DOHH2 (cell line): Measurements from ENCODE around the gene S100A13.

Experiments used
- H3F3A ChIP-seq: fragments of 200-600 bp; sonication (generic), shearing (Covaris generic); 2 replicates; pipeline ENCODE4 v1.6.0; 2016; ENCODE audit warnings: antibody characterized with exemption, mild to moderate bottlenecking; ENCODE audit not compliant: control insufficient read depth, insufficient read depth
- H3K27ac ChIP-seq: fragments of 200-600 bp; sonication (generic); 2 replicates; pipeline ENCODE4 v1.5.1; 2014; ENCODE audit warnings: low read depth, mild to moderate bottlenecking, low read length, moderate library complexity
- H3K27me3 ChIP-seq: fragments of 200-600 bp; sonication (generic); 2 replicates; pipeline ENCODE4 v1.6.1; 2014; ENCODE audit warnings: mild to moderate bottlenecking, low read length, mixed read lengths; ENCODE audit not compliant: control insufficient read depth
- H3K36me3 ChIP-seq: fragments of 200-600 bp; sonication (generic); 2 replicates; pipeline ENCODE4 v1.6.1; 2014; ENCODE audit warnings: mild to moderate bottlenecking, low read length, moderate library complexity, mixed read lengths; ENCODE audit not compliant: control insufficient read depth
- H3K4me1 ChIP-seq: fragments of 200-600 bp; sonication (generic); 2 replicates; pipeline ENCODE4 v1.6.1; 2014; ENCODE audit warnings: mild to moderate bottlenecking, low read length, mixed read lengths; ENCODE audit not compliant: control insufficient read depth
- H3K4me2 ChIP-seq: fragments of 200-600 bp; sonication (generic); 2 replicates; pipeline ENCODE4 v1.6.0; 2014; ENCODE audit warnings: mild to moderate bottlenecking, low read length, moderate library complexity
- H3K4me3 ChIP-seq: fragments of 200-600 bp; sonication (generic); 2 replicates; pipeline ENCODE4 v1.5.1; 2014; ENCODE audit warnings: mild to moderate bottlenecking, low read length, mixed read lengths
- H3K79me2 ChIP-seq: fragments of 200-600 bp; sonication (generic); 2 replicates; pipeline ENCODE4 v1.6.1; 2014; ENCODE audit warnings: mild to moderate bottlenecking, low read length, mixed read lengths; ENCODE audit not compliant: control insufficient read depth
- H3K9me2 ChIP-seq: fragments of 200-600 bp; sonication (generic); replicated peaks from 2 replicates; pipeline ENCODE4 v1.6.1; 2014; ENCODE audit warnings: mild to moderate bottlenecking, low read length, mixed read lengths; ENCODE audit not compliant: control insufficient read depth
- H3K9me3 ChIP-seq: fragments of 200-600 bp; sonication (generic); 2 replicates; pipeline ENCODE4 v1.6.1; 2014; ENCODE audit warnings: antibody characterized with exemption, low read length, mixed read lengths; ENCODE audit not compliant: control insufficient read depth, insufficient read depth
- H4K20me1 ChIP-seq: fragments of 200-600 bp; sonication (generic); 2 replicates; pipeline ENCODE4 v1.6.0; 2014; ENCODE audit warnings: low read depth, mild to moderate bottlenecking, antibody characterized with exemption, low read length, moderate library complexity; ENCODE audit not compliant: control insufficient read depth, insufficient read depth
- CTCF ChIP-seq: fragments of 200-600 bp; sonication (generic); IDR thresholded peaks from one replicate; pipeline ENCODE4 v1.5.1; 2014; ENCODE audit warnings: antibody characterized with exemption, mild to moderate bottlenecking, low read depth, low read length; ENCODE audit not compliant: poor library complexity, severe bottlenecking
- EZH2phosphoT487 ChIP-seq: fragments of 200-600 bp; sonication (generic); IDR thresholded peaks from 2 replicates; pipeline ENCODE4 v1.6.1; 2017; ENCODE audit warnings: borderline replicate concordance, mild to moderate bottlenecking, antibody characterized with exemption, low read length, moderate library complexity, mixed read lengths

The S100A13 gene

GRCh38 chr1:153598309-153599172, 28.8 kb downstream of the S100A13 start:
- no peaks in the 10 kb centered on the region for H3K79me2 ChIP-seq

GRCh38 chr1:153597206-153597605, 30.1 kb downstream of the S100A13 start:
- Histone ChIP-seq H3K4me1 (peaks cover 26% of the 10 kb centered on the region), H4K20me1 (no peaks in the 10 kb centered on the region), H3K27ac (no peak overlapping the region), H3K9me3 (no peaks in the 10 kb centered on the region), H3K79me2 (no peaks in the 10 kb centered on the region), H3K4me2 (no peak overlapping the region), H3K4me3 (no peak overlapping the region), H3K9me2 (no peaks in the 10 kb centered on the region), H3K27me3 (no peaks in the 10 kb centered on the region), H3K36me3 (no peaks in the 10 kb centered on the region), H3F3A (0 out of 2 replicates have a peak, but pooled peaks cover 3% of the 10 kb centered on the region)
- no peak for TF ChIP-seq EZH2phosphoT487
- TF ChIP-seq CTCF, result no peak

More at GRCh38 chr1:153598309-153599172, 28.8 kb downstream of the S100A13 start:
- Histone ChIP-seq H3K4me3 (peak overlapping the region; percentile 58), H3K4me1 (peaks cover 26% of the 10 kb centered on the region), H3K27me3 (no peaks in the 10 kb centered on the region), H3K9me2 (no peaks in the 10 kb centered on the region), H4K20me1 (no peaks in the 10 kb centered on the region), H3K4me2 (peak overlapping the region; percentile 74), H3F3A (0 out of 2 replicates have a peak, but pooled peaks cover 3% of the 10 kb centered on the region), H3K36me3 (no peaks in the 10 kb centered on the region), H3K9me3 (no peaks in the 10 kb centered on the region), H3K27ac (peak overlapping the region; percentile 77)
- no peak for TF ChIP-seq CTCF
- no peak for TF ChIP-seq EZH2phosphoT487

GRCh38 chr1:153592748-153593147, 34.6 kb downstream of the S100A13 start:
- H3K27ac ChIP-seq, result no peak overlapping the region
- peaks cover 5% of the 10 kb centered on the region for H3K4me1 ChIP-seq
- H3K36me3 ChIP-seq, result no peaks in the 10 kb centered on the region
- no peak for TF ChIP-seq EZH2phosphoT487
- TF ChIP-seq CTCF, result no peak
- no peak overlapping the region for H3K4me2 ChIP-seq
- H3K27me3 ChIP-seq, result no peaks in the 10 kb centered on the region
- H3K9me3 ChIP-seq, result no peaks in the 10 kb centered on the region
- H4K20me1 ChIP-seq, result no peaks in the 10 kb centered on the region
- H3K9me2 ChIP-seq, result no peaks in the 10 kb centered on the region
- H3K4me3 ChIP-seq, result no peak overlapping the region
- H3F3A ChIP-seq, result no peaks in the 10 kb centered on the region
- no peaks in the 10 kb centered on the region for H3K79me2 ChIP-seq
